Colon (tissue), 2 donors: Measurements from ENCODE around the gene LIN52.

Experiments used
- FAIRE-seq: peaks from 2 replicates; lab custom pipeline; 2012; peaks lifted over from hg19 to GRCh38; lab: Jason Lieb, UNC
- donor health status: control.
- donor health status: control.

The LIN52 gene

GRCh38 chr14:74237441-74237840 lies 152.7 kb downstream of the LIN52 start:
- no peak for FAIRE-seq

- FAIRE-seq, result no peak
Observed at GRCh38 chr14:74238974-74239847, 154.5 kb downstream of the LIN52 start, which contains the start of gene VSX2. TSS of gene VSX2 (plus strand) at chr14:74239449. CDS start at chr14:74239562, 113 bp downstream.

GRCh38 chr14:74239848-74240793 lies 155.4 kb downstream of the LIN52 start:
- no peak for FAIRE-seq

- FAIRE-seq, result no peak
Observed at GRCh38 chr14:74240794-74241651, 156.3 kb downstream of the LIN52 start.

GRCh38 chr14:74241652-74242017 lies 156.9 kb downstream of the LIN52 start:
- FAIRE-seq, result no peak

GRCh38 chr14:74242021-74242779 lies 157.4 kb downstream of the LIN52 start:
- no peak for FAIRE-seq

GRCh38 chr14:74242780-74243042 lies 158.0 kb downstream of the LIN52 start:
- FAIRE-seq, result no peak

GRCh38 chr14:74243051-74243450 lies 158.3 kb downstream of the LIN52 start:
- no peak for FAIRE-seq

GRCh38 chr14:74244115-74244514 lies 159.4 kb downstream of the LIN52 start:
- no peak for FAIRE-seq

GRCh38 chr14:74245292-74245691 lies 160.5 kb downstream of the LIN52 start:
- no peak for FAIRE-seq

GRCh38 chr14:74246542-74246941 lies 161.8 kb downstream of the LIN52 start:
- FAIRE-seq, result no peak

- FAIRE-seq, result no peak
Observed at GRCh38 chr14:74248017-74248416, 163.3 kb downstream of the LIN52 start.

- FAIRE-seq, result no peak
Observed at GRCh38 chr14:74249433-74250375, 164.9 kb downstream of the LIN52 start.
